Effector CD8-positive, alpha-beta T cell (primary cell): ENCODE measurements around the gene PLEKHH3.

ENCODE experiments used
- DNase-seq: peaks from one replicate; lab custom pipeline; 2025; lab: John Stamatoyannopoulos, UW
- total RNA-seq, 4 experiments: gene quantifications; one replicate each; lab custom pipeline; 2026; lab: John Stamatoyannopoulos, UW

PLEKHH3 gene, protein sequence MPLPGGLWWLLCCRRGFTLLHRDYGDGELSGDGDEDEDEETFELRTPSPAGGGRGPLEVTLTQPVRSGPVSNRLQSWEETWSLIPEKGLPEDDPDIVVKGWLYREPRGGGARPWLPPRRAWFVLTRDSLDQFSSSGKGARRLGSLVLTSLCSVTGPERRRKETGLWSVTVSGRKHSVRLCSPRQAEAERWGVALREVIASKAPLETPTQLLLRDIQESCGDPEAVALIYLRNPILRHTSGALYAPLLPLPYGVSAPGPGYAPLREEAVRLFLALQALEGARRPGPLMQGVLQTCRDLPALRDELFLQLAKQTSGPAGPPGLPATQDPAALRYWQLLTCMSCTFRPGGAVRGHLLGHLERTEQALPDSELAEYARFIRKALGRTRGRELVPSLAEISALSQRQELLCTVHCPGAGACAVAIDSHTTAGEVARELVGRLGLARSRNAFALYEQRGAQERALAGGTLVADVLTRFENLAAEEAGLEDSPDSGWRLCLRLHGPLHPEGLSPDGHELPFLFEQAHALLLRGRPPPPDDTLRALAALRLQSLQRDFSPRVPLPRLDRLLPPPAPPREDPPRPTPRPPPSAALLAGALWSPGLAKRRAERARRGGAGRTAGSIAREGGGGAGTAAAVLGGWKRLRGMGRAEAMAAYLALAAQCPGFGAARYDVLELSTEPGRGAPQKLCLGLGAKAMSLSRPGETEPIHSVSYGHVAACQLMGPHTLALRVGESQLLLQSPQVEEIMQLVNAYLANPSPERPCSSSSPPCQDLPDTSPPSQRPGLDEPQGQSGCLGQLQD
- total RNA-seq, result 0.58 to 1.3 (median 0.85) reads per million in 4 experiments

DNA sequence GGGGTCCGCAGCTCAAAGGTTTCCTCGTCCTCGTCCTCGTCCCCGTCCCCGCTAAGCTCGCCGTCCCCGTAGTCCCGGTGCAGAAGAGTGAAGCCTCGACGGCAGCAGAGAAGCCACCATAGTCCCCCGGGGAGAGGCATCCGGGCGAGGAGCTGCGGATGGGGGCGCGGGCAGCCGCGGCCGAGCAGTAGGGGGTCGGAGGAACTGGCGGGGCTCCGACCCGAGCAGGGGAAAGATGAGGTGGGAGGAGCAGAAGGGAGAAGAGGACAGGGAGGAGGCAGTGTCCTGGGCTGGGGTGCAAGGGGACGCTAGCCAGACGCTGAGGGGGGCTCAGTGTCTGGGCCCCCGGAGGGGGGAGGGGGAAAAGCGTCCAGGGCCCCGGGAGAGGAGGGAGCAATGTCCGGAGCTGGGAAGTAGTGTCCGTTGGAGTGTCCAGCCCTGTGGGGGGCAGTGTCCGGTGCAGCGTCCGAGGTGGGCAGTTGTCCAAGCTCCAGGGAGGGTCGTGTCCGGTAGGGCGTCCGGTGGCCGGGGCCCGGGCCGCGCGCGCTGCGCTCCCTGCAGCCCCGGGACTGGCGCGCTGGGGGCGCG, at the start of gene PLEKHH3:
PLEKHH3 (minus strand) TSS at position 571 of the 588 bp plus-strand sequence; CDS start at position 140, 431 bp downstream.
- DNase-seq, result no peak

DNA sequence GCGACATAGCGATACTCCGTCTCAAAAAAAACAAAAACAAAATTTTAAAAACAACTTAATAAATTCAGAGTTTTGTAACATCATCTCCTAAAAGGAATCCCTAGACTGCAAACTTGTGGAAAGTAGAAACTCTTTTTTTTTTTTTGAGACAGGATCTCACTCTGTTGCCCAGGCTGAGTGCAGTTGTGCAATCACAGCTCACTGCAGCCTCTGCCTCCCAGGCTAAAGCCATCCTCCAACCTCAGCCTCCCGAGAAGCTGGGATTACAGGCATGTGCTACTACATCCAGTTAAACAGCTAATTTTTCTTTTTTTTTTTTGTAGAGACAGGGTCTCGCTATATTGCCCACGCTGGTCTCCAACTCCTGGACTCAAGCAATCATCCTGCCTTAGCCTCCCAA, 48.3 kb upstream of the PLEKHH3 start:
- no peak for DNase-seq

DNA sequence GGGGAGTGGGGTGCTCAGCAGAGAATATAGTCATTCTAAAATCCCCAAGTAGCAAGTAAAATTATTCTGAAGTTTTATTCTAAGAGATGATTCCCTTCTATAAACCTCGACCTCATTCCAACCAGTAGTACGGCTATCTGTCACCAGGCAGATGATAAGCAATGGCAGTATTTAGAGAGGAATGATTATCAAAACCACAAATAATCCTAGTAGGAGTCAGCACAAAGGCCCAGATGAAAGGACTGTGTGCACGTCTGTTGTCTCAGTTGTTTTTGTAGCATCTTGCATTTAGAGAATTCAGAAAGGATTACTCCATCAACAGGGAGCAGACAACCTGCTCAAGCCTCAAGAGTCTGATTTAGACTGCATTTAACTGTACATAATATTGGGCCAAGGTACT, 46.8 kb upstream of the PLEKHH3 start:
- no peak for DNase-seq

DNA sequence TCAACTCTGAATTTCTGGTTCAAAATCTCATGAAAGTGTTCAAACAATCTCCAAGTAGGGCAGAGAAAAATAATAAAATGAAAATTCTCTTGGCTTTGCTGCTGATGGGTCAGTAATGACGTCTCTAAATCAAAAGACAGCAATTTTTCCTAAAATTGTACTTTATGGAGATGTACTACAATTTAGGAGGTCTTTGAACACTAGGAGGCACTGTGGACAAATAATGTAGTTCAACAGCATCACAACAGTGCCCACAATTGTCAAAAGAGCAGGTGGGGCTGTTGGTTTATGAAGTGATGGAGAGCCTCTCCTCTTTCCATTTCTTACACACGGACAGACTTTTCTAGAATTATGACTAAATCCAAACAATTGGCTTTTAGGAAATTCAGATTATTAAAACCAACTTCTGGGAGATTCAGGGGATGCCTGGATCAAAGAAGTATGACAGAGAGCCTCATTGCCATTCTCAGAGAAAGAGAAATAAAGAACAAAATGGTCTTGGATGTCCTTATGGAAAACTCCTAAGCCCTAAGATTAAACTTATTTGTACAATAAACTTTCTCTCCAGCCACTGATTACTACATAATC, 44.3 kb upstream of the PLEKHH3 start:
- DNase-seq, result peak; percentile 2

DNA sequence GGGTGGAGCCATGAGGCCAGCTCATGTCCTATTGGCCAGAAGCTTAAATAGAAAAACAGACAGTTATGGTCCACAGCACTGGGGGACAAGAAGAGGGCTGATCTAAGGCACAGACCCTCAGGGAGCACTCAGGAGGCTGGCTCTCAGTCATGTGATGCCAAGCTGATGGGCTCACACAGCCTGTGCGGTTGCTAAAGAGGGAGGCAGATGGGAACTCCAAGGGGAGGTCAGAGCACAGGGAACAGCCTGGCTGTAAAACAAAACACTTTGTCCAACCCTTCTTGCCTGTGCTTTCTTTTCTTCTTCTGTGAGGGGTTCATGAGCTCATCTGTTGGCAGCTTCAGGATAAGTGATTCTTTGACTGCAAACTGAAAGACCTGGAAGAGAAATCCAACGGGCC, 32.8 kb upstream of the PLEKHH3 start:
- no peak for DNase-seq

DNA sequence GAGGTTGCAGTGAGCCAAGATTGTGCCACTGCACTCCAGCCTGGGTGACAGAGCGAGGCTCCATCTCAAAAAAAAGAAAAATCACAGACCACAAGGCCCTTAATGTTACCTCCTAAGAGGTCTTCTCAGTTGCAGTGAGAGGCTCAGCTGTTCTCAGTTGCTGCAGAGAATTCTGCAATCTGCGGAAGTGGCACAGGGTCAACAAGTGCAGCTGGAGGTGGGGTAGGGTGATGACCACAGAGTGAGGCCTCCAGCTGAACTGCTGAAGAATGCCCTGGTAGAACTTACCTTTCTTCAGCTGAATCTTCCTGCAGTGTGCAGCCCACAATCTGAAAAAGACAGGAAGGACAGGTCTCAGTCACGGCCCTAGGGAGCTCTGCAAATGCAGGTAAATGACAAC, 31.8 kb upstream of the PLEKHH3 start:
- no peak for DNase-seq

DNA sequence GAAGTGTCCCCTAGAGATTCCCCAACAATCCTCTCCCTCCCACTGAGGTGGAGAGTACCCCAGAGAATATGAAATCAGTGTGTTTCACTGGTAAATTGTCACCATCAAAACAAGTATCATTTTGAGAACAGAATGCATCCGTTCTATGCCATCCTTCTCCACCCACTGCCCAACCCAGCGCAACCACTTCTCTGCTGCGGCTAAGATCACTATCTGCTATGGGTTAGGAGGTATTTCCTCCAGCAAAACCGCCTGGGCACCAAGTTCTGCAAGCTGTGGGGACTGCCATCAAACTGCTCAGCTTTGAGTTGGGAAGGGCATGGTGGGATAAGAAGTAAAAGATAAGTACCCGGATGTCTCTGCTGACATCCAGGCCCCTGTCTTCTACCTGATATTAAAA, 29.9 kb upstream of the PLEKHH3 start:
- peak; percentile 6 for DNase-seq

DNA sequence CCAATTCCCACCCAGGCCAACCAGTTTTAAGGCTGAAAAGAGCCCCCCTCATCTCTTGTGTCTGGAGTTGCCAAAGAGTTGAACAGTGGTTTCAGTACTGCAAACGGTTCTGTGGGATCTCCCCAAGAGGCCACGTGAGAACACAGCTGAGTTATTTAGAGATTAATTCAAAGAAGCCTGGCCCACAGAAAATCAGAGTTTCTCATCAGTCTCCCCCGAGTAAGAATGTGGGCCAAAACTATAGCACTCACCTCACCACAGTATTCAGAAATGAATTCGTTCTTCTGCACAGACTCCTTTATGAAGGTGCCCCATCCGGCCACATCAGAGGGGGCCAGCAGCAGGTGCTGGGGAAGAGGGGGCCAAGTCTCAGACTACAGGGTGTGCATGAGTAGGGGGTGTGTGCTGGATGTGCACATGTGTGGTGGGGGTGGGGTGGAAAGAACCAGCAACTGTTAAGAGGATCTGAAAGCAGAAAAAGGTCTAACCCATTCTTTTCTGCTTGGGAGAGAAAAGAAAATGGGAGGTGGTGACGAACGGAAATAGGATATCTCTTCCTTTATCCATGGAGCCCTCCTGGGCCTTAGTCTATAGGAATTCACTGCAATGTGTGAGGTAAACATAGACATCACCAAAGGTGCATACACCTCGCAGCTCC, 28.2 kb upstream of the PLEKHH3 start:
- DNase-seq, result no peak

DNA sequence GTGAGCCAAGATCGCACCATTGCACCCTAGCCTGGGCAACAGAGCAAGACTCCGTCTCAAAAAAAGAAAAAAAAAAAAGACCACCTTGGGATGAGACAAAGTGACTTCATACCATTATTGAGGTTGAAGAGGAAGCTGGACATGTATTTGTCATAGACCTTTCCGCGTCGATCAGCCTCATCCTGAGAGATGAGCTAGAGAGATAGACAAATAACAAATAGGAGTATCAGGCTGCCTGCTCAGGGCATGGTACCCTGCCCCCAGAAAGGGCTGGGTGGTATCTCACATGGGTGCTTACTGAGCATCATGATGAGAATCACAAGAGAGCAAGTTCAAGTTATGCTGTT, 27.7 kb upstream of the PLEKHH3 start:
- no peak for DNase-seq

DNA sequence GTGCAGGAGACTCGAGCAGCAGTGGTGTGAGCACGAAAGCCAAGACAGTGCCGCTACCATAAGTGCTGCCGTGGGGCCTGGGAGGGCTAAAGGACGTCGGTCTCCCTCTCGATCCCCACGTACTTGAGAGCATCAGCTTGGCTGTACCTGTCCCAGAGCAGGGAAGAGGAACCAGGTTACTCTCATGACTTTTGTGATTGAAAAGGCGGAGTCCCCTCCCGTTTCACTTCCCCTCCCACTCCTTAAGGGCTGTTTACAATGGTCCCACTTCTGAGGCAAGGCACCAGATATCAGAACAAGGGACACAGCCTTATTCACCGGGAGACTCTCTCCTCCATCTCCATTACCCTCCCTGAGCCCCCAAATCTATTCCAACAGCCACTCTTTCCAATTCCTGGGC, 25.7 kb upstream of the PLEKHH3 start:
- DNase-seq, result no peak

DNA sequence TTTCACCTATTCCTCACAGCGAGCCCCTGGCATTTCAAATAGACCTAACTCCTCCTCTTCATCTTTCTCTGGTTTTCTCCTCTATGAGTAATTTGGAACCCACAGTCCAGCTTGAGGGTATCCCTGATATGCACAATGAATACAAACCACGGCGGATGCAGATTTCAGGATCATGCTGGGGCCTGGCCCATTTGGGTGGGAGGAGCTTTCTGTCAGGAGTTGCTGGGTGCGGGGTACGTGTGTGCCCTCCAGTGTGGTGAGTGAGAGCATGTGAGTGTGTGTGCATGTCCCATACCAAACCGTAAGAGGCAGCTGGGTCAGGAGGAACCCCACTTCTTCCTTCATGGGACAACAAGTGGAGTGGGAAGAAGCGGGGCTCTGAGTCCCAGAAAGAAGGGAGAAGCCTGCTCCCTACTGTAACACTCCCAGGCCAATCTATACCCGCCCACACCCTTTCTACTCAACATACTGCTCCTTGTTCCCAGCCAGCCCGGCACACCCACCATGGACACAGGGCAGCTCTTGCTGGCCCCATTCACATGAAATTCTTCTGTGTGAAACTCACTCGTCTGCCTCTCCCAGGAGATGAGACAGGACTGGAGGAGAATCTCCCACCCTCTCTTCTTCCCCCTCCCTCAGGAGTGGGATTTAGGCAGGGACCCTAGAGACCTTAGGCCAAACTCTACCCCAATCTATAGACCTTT, 23.9 kb upstream of the PLEKHH3 start:
- DNase-seq, result no peak

DNA sequence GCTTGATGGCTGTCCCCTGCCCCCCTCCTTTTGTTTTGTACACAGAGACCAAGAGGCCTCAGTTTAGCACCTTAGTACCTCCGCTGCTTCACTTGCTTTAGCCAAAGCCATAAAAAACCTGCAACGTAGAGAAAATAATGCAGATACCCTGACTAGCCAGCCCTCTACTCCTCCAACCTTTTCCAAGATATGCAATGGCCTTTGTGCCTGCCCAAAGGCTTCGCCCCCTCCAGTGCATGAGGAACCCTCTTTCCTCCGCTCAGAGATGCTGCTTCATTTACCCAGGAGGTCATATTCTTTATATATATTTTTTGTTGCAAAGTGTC, 22.6 kb upstream of the PLEKHH3 start:
- no peak for DNase-seq

DNA sequence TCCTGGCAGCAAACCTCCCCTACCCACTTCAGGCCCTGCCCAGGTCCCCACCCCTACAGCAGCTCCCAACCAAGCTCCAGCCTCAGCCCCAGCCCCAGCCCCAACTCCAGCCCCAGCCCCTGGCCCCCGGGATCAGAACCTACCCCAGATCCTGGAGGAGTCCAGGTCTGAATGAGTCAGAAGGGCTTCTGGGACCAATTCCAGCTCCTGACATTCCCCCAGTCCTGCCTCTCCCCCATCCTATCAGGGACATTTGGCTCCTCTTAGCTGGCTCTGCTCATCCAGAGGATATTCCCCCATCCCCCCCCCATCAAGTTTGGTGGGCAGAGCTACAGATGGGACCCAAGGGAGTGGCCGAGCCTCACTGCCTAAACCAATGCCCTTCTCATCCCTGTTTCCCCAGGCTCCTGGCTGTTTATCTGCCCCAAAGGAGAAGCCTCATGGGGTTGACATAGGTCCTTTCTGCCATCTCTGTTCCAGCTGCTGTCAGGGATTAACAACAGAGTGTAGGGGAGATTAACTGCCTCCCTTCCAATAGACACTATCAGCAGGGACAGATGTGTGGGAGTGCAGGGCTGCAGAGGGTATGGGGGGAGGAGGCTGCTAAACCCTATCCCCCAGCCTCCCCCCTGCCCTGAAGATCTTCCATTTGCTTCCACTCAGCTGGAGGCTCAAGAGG, 22.1 kb upstream of the PLEKHH3 start:
- DNase-seq, result no peak

DNA sequence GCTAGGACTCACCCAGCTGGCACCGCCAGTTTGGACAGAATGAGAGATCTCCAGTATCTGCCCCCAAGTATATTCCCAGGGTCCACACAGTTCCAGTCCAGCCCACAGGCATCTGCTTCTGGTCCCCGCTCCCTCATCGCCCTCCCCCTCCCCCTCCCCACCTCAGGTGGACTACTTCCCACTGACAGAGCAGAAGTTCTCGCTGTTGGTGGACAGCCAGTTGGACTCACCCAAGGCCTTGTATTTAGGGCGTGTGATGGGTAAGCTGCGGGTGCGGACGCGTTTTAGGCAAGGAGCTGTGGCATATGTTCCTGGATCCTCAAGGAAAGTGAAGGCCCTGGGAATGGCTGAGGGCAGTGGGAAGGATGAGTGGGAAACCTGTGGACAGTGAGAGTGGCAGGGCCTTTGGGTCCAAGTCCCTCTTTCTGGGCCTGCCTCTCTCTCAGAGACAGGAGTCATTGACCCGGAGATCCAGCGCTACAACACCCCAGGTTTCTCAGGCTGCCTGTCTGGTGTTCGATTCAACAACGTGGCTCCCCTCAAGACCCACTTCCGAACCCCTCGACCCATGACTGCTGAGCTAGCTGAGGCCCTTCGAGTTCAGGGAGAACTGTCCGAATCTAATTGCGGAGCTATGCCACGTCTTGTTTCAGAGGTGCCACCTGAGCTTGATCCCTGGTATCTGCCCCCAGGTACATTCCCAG, 20.5 kb upstream of the PLEKHH3 start:
- DNase-seq, result no peak

DNA sequence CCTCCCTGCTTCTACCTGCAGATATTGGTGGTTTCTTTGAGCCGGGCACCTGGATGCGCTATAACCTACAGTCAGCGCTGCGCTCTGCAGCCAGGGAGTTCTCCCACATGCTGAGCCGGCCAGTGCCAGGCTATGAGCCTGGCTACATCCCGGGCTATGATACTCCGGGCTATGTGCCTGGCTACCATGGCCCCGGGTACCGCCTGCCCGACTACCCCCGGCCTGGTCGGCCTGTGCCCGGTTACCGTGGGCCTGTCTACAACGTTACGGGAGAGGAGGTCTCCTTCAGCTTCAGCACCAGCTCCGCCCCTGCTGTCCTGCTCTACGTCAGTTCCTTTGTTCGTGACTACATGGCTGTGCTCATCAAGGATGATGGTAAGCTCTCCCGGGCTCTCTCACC, 18.7 kb upstream of the PLEKHH3 start:
- DNase-seq, result no peak

DNA sequence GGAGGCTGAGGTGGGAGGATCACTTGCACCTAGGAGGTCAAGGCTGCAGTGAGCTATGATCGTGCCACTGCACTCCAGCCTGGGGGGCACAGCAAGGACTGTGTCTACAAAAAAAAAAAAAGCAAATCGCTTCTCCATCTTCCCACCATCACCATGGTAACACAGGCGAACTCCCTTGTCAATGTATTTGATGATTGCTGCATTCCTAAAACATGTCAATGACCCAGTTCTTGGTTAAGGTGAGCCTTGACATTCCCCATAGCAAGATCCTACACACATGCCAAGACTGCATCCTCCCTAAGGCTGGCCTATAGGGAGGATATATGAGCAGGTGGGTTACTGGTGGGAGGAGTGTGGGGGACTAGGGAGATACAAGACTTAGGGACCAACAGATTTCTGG, 17.7 kb upstream of the PLEKHH3 start:
- no peak for DNase-seq

DNA sequence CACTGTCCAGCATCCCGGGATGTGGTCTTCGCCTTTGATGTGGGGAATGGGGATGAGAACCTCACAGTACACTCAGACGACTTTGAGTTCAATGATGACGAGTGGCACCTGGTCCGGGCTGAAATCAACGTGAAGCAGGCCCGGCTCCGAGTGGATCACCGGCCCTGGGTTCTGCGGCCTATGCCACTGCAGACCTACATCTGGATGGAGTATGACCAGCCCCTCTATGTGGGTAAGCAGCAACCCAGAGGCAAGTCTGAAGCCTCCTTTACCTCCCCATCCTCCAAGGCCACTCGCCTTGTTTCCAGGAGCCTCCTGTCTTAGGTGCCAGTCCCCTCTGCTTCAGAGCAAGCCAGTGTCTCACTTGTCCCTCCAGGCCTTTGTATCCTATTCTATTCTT, 15.7 kb upstream of the PLEKHH3 start:
- no peak for DNase-seq

DNA sequence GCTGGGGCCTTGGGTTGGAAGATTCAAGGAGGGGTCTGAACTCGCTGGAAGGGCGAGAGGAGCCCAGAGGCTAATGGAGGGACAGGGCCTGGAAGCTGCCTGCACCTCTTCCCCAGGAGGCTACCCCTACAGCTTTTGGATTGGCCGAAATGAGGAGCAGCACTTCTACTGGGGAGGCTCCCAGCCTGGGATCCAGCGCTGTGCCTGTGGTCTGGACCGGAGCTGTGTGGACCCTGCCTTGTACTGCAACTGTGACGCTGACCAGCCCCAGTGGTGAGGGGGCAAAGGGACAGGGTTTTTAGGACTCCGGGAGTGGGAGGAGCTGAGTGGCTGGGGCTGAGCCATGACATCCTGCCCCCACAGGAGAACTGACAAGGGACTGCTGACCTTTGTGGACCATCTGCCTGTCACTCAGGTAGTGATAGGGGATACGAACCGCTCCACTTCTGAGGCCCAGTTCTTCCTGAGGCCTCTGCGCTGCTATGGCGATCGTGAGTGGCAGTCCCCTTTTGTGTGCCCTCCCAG, 14.3 kb upstream of the PLEKHH3 start:
- no peak for DNase-seq

DNA sequence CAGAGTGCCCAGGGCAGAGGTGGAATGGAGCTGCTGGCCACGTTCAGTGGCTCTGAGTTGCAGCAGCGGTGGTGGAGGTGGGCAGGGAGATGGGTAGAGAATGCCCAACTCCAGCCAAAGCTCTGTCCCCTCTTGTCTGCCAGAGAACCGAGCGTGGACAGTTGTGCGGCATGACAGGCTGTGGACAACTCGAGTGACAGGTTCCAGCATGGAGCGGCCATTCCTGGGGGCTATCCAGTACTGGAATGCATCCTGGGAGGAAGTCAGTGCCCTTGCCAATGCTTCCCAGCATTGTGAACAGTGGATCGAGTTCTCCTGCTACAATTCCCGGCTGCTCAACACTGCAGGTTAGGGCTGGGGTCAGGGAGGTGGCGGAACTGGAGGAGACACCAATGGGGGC, 13.8 kb upstream of the PLEKHH3 start:
- DNase-seq, result no peak

DNA sequence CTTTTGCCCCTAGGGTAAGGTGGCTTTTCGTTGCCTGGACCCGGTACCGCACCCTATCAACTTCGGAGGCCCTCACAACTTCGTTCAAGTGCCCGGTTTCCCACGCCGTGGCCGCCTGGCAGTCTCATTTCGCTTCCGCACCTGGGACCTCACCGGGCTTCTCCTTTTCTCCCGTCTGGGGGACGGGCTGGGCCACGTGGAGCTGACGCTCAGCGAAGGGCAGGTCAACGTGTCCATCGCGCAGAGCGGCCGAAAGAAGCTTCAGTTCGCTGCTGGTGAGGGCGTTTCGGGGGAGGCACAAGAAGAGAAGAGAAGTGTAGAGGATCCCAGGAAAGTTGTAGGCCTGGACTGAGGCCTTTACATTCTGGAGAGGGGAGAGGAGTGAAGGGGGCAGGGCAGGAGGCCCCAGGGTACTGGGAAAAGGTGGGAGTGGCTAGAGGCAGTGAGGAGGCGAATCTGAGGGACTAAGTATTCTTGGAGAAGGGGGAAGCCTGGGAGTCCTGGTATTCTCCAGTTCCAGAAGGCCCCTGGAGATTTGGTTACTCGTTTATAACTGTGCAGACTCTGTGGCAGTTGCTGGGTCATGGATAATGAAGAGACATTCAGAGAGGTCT, 11.0 kb upstream of the PLEKHH3 start:
- no peak for DNase-seq
